ENCODE results near the gene ALK. TPM values are rescaled to one million over a fixed set of nuclear protein-coding genes. Genes with fewer than 3 reads are reported as not detected.

ALK gene
- total and polyA plus RNA-seq, 2 donors (not counting 1 experiment from before 2014, with no cell fraction given), result not detected

- no peaks in the 10 kb centered on the region for H3K79me2 ChIP-seq (ENCODE audit: control insufficient read depth, insufficient read depth, low read length)
- H3K4me3 ChIP-seq (ENCODE audit: control extremely low read depth in 1 of 5, extremely low read depth in 1 of 5, insufficient read depth in 1 of 5, low read depth in 2 of 5, low read length in 4 of 5), result no peak overlapping the region
- no peak overlapping the region for H2AFZ ChIP-seq (ENCODE audit: insufficient read depth, low read depth, low read length, poor library complexity, severe bottlenecking)
- ChIA-PET CTCF (no interaction called here), POLR2A (no interaction called here)
- H3K27ac Mint-ChIP-seq, result no peak overlapping the region
- no peak for TF ChIP-seq EZH2 (IDR thresholded peaks at IDR 0.05; ENCODE audit: borderline replicate concordance, insufficient read depth, low read depth, low read length, poor library complexity, severe bottlenecking)
- TF ChIP-seq, protein P1, sequence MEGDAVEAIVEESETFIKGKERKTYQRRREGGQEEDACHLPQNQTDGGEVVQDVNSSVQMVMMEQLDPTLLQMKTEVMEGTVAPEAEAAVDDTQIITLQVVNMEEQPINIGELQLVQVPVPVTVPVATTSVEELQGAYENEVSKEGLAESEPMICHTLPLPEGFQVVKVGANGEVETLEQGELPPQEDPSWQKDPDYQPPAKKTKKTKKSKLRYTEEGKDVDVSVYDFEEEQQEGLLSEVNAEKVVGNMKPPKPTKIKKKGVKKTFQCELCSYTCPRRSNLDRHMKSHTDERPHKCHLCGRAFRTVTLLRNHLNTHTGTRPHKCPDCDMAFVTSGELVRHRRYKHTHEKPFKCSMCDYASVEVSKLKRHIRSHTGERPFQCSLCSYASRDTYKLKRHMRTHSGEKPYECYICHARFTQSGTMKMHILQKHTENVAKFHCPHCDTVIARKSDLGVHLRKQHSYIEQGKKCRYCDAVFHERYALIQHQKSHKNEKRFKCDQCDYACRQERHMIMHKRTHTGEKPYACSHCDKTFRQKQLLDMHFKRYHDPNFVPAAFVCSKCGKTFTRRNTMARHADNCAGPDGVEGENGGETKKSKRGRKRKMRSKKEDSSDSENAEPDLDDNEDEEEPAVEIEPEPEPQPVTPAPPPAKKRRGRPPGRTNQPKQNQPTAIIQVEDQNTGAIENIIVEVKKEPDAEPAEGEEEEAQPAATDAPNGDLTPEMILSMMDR (IDR thresholded peaks at IDR 0.05), result no peak
- no peak overlapping the region for H3K27ac ChIP-seq (ENCODE audit: low read length in 2 of 2)
- H3K9me3 ChIP-seq (ENCODE audit: control extremely low read depth in 1 of 3, control insufficient read depth in 2 of 3, insufficient read depth in 1 of 3, low read length in 2 of 3), result peaks cover 0 to 5% (median 0%) of the 10 kb centered on the region in 3 donors
- no peaks in the 10 kb centered on the region for H4K20me1 ChIP-seq (ENCODE audit: control insufficient read depth, insufficient read depth, low read length, poor library complexity, severe bottlenecking)
- intact Hi-C loops (cut with micrococcal nuclease), result no loop called here
- no peaks in the 10 kb centered on the region for H3K4me1 ChIP-seq (ENCODE audit: control insufficient read depth in 2 of 2, insufficient read depth in 2 of 2, low read length in 2 of 2)
- H3K36me3 ChIP-seq (replicated peaks in 1 of 2; ENCODE audit: control extremely low read depth in 1 of 2, control insufficient read depth in 1 of 2, extremely low read depth in 1 of 2, insufficient read depth in 2 of 2, low read length in 1 of 2), result no peaks in the 10 kb centered on the region
- no peaks in the 10 kb centered on the region for H3K27me3 Mint-ChIP-seq
- no peak overlapping the region for H3K4me2 ChIP-seq (replicated peaks; ENCODE audit: low read depth, low read length, poor library complexity, severe bottlenecking)
- H3K9me3 Mint-ChIP-seq (ENCODE audit: insufficient read depth), result no peaks in the 10 kb centered on the region
- ATAC-seq (ENCODE audit: low read depth) (no peak), DNase-seq (no peak)
- H3K4me1 Mint-ChIP-seq, result no peaks in the 10 kb centered on the region
- no peaks in the 10 kb centered on the region for H3K27me3 ChIP-seq (replicated peaks in 1 of 4; ENCODE audit: control extremely low read depth in 1 of 4, control insufficient read depth in 3 of 4, insufficient read depth in 4 of 4, low read length in 3 of 4)
- no peak overlapping the region for H3K4me3 Mint-ChIP-seq
- H3K9ac ChIP-seq (ENCODE audit: low read length), result no peak overlapping the region
- WGBS (ENCODE audit: insufficient coverage), result 90% methylated on average over 2 of the region's 7 CpGs
Measured at GRCh38 chr2:29755233-29755632, 166.2 kb downstream of the ALK start.

GRCh38 chr2:29753671-29754444, 167.5 kb downstream of the ALK start:
- H3K36me3 ChIP-seq (replicated peaks in 1 of 2; ENCODE audit: control extremely low read depth in 1 of 2, control insufficient read depth in 1 of 2, extremely low read depth in 1 of 2, insufficient read depth in 2 of 2, low read length in 1 of 2), result no peaks in the 10 kb centered on the region
- no peak overlapping the region for H3K27ac ChIP-seq (ENCODE audit: low read length in 2 of 2)
- no peak overlapping the region for H3K9ac ChIP-seq (ENCODE audit: low read length)
- no peak overlapping the region for H3K4me2 ChIP-seq (replicated peaks; ENCODE audit: low read depth, low read length, poor library complexity, severe bottlenecking)
- H3K9me3 Mint-ChIP-seq (ENCODE audit: insufficient read depth), result no peaks in the 10 kb centered on the region
- intact Hi-C loops (cut with micrococcal nuclease), result no loop called here
- 54% methylated on average over 4 of the region's 8 CpGs for WGBS (ENCODE audit: insufficient coverage)
- H3K9me3 ChIP-seq (ENCODE audit: control extremely low read depth in 1 of 3, control insufficient read depth in 2 of 3, insufficient read depth in 1 of 3, low read length in 2 of 3), result peaks cover 0 to 5% (median 0%) of the 10 kb centered on the region in 3 donors
- H3K79me2 ChIP-seq (ENCODE audit: control insufficient read depth, insufficient read depth, low read length), result no peaks in the 10 kb centered on the region
- H3K4me1 Mint-ChIP-seq, result no peaks in the 10 kb centered on the region
- ChIA-PET POLR2A (no interaction called here), CTCF (no interaction called here)
- H3K27ac Mint-ChIP-seq, result no peak overlapping the region
- H3K4me1 ChIP-seq (ENCODE audit: control insufficient read depth in 2 of 2, insufficient read depth in 2 of 2, low read length in 2 of 2), result no peaks in the 10 kb centered on the region
- no peak overlapping the region for H3K4me3 ChIP-seq (ENCODE audit: control extremely low read depth in 1 of 5, extremely low read depth in 1 of 5, insufficient read depth in 1 of 5, low read depth in 2 of 5, low read length in 4 of 5)
- no peaks in the 10 kb centered on the region for H3K27me3 ChIP-seq (replicated peaks in 1 of 4; ENCODE audit: control extremely low read depth in 1 of 4, control insufficient read depth in 3 of 4, insufficient read depth in 4 of 4, low read length in 3 of 4)
- H3K27me3 Mint-ChIP-seq, result no peaks in the 10 kb centered on the region
- no peaks in the 10 kb centered on the region for H4K20me1 ChIP-seq (ENCODE audit: control insufficient read depth, insufficient read depth, low read length, poor library complexity, severe bottlenecking)
- no peak overlapping the region for H2AFZ ChIP-seq (ENCODE audit: insufficient read depth, low read depth, low read length, poor library complexity, severe bottlenecking)
- TF ChIP-seq, protein P1 (IDR thresholded peaks at IDR 0.05), result no peak
- TF ChIP-seq EZH2 (IDR thresholded peaks at IDR 0.05; ENCODE audit: borderline replicate concordance, insufficient read depth, low read depth, low read length, poor library complexity, severe bottlenecking), result no peak
- ATAC-seq (ENCODE audit: low read depth) (no peak), DNase-seq (no peak)
- H3K4me3 Mint-ChIP-seq, result no peak overlapping the region
